ENCODE results near the gene CHD1.

CHD1 gene

DNA sequence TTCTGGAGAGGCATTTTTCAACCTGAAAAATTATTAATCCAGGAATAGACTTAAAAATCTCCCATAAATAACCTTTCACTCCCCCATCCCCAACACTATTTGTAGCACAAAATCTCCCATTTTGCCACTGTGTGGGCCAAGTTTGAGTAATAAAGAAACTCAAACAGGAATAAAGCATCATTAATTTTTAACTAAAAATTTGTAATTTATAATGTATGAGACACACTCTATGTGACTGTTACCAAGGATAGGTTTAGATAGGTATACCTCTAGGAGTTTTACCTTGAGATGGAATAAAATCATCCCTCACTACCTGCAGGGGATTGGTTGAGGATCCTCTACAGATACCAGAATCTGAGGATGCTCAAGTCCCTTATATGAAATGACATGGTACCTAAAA lies 30.1 kb downstream of the CHD1 start:
- DNase-seq, result no peak

DNA sequence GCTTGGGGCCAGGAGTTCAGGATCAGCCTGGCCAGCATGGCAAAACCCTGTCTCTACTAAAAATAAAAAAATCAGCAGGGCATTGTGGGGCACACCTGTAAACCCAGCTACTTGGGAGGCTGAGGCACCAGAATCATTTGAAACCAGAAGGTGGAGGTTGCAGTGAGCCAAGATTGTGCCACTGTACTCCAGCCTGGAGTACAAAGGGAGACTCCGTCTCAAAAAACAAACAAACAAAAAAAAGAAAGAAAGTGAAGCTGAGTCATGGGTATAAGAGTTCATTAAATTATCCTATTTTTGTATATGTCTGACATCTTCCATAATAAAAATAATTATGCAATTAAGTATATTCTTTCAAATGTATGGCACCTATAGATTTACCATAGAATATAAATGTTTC lies 37.2 kb downstream of the CHD1 start:
- DNase-seq, result no peak

DNA sequence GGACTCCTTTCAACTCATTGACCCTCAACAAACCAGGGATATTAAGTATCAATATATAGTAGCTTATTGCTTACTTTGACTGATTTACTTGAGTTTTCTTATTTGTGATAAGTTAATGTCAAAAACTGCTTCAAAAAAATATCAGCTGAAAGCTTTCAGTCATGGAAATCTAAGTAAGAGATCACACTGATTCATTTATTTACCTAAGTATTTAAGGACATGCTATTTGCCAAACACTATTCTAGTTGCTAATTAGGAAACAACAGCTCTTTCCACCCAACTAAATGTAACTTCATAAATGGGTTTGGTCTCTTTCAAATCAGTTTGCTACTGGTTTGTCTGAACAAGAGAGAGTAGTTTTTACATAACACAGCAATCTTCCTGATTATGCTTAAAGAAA lies 48.2 kb downstream of the CHD1 start:
- DNase-seq, result no peak

- DNase-seq, result no peak
These were observed 48.7 kb downstream of the CHD1 start for GRCh38 chr5:98880151-98880550.

GRCh38 chr5:98877600-98877999 lies 51.2 kb downstream of the CHD1 start:
- DNase-seq, result no peak

GRCh38 chr5:98872674-98873073 lies 56.1 kb downstream of the CHD1 start:
- no peak for DNase-seq

GRCh38 chr5:98865690-98866089 lies 63.1 kb downstream of the CHD1 start:
- no peak for DNase-seq

- no peak for DNase-seq
These were observed 81.8 kb downstream of the CHD1 start for GRCh38 chr5:98847054-98847453.

- DNase-seq, result no peak
These were observed 82.3 kb downstream of the CHD1 start for GRCh38 chr5:98846520-98846919.

- DNase-seq, result no peak
These were observed 82.9 kb downstream of the CHD1 start for GRCh38 chr5:98845878-98846277.

DNA sequence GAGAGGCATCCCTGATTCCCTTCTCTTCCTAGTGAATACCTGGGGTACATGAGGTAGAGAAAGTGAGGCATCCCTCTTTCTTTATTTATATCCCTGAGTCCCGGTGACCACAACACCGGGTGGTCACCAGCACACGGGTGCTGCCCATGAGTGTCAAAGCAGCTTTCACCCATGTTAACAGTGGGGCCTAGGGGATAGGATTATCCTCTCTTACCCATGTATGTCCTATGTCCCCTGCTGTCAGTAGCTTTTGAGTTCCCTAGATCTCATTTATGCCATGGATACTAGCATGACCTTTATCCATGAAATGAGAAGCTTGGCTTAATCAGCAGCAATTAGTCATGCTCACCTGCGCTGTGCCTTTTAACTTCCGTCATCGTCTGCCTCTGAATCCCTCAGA lies 83.9 kb downstream of the CHD1 start:
- no peak for DNase-seq

DNA sequence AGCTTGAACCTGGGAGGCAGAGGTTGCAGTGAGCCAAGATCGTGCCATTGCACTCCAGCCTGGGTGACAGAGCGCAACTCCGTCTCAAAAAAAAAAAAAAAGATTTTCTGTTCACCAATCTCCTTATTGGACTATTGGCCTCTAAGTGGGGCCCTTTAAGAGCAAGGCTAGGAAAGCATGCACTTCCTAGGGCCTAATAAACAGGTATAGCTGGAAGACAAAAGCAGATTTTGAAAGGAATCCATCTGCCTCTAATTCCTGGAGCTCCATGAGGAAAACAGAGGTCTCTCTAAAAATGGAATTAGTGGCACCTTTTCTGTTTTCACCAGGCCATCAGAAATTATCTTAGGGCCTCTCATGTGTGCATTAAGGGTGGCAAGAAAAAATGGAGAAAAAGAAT lies 85.3 kb downstream of the CHD1 start:
- no peak for DNase-seq

DNA sequence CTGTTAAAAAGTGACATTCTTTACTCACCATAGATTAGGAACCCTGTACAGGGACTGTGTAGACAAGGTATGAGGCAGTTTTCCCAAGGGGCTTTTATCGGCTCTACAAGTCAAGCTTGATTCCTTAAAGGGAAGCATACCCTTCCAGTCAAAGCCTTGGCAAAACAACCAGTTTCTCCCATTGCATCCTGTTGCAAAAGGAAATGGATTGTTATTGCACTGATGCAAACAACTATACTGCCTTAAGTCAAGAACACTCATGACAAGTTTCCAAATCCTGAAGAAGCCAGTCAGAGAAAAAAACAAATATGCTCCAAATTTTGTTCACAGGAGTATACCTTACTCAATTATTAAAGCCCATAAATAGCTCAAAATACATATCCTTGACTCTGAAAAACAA lies 87.9 kb downstream of the CHD1 start:
- DNase-seq, result no peak

- DNase-seq, result peak in 1 of 2 experiments; percentile 8
These were observed 89.1 kb downstream of the CHD1 start for GRCh38 chr5:98839469-98840383.

GRCh38 chr5:98836175-98836574 lies 92.6 kb downstream of the CHD1 start:
- DNase-seq, result no peak

GRCh38 chr5:98827588-98828284 lies 101.1 kb downstream of the CHD1 start:
- no peak for DNase-seq

DNA sequence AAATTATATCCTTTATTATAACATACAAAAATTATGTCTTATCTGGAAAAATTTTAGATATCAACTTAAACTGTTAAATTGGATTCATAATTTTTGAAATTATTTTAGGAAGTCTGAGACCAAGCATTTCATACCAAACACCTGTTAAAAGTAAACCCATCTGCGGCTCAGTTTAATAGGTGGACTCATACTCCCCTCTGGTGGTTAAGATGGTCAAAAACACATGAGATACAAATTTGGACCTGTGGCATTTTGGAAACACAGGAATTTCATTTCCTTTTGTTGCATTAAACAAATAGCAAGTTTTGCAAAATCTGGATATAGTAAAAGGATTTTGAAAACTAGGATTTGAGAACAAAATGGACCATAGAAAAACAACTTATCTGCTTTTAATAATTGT lies 101.6 kb downstream of the CHD1 start:
- DNase-seq, result peak; percentile 15 to 27

DNA sequence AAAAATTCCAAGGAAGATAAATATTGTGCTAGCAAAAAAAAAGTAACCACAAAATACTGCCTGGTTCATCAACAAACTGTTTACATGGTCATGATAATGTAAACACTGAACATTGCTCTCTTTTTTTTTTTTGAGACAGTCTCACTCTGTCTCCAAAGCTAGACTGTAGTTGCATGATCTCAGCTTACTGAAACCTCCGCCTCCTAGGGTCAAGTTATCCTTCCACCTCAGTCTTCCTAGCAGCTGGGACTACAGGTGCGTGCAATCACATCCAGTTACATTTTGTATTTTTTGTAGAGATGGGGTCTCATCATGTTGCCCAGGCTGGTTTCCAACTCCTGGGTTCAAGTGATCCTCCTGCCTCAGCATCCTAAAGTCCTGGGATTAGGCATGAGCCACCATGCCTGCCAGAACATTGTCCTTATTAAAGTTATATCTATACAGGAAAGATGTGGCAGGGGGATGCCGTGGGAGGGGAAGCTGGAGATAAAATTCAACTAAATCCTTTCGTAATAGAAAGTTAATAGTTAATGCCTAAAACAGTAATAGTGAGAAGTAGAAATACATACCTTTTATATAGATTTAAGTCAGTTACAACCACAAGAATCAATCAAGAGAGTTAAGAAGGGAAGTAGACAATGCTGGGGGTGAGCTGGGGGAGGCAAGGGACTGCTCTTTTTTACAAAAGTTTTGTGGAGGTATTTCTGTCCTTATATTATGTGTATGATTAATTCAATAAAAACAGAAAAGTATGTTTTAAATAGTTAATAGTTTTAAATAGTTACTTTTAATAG lies 103.0 kb downstream of the CHD1 start:
- DNase-seq, result no peak

DNA sequence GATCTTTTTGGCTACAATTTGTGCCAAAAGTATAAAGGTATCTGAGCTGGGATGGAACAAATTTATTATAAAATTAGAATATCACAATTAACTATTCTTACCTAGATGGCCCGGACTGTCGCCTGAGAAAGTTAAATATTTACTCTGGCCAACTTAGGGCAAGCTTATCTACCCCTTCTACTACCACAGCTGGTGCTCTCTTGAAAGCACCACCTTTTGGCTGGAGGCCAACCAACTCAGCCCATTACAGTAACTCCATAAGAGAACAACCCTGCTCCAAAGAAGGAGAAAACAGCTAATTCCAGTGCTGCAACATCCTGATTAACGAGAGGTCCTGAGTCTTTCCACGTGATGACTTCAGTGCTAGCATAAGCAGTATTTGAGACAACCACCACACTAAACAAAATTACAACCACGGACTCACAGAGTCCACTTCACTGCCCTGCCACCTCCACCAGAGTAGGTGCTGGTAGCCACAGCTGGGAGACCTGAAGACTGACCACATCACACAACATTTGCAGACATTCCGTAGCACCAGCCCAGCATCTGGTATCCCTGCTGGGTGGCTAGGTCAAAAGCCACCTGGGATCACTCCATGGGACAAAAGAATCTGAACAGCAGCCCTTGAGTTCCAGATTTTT lies 112.1 kb downstream of the CHD1 start:
- DNase-seq, result peak; percentile 42 to 66

- DNase-seq, result no peak
These were observed 115.1 kb downstream of the CHD1 start for GRCh38 chr5:98813755-98814154.

- DNase-seq, result no peak
These were observed 118.6 kb downstream of the CHD1 start for GRCh38 chr5:98810206-98810605.

DNA sequence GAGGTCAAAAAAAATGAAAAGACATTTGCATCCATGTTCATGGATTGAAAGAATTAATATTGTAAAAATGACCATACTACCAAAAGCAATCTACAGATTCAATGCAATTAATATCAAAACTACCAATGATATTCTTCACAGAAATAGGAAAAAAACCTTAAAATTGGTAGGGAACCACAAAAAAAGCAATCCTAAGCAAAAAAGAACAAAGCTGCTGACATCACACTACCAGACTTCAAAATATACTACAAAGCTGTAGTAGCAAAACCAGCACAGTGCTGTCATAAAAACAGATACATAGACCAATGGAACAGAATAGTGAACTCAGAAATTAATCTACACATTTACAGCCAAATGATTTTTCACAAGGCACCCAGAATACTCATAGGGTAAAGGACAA lies 121.0 kb downstream of the CHD1 start:
- no peak for DNase-seq

DNA sequence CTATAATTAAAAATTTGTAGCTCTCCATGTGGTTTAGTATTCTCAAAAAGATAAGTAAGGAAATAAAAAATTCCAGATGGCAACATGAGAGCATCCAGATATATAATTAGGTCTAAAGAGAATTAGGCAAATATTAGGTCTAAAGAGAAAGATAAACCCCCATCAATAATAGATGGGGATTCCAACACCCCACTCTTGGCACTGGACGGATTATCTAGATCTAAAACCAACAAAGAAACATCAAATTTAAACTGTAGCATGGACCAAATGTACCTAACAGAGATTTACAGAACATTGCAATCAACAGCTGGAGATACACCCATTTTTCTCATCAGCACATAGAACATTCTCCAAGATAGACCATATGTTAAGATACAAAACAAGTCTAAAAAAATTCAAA lies 123.7 kb downstream of the CHD1 start:
- no peak for DNase-seq

All from SHP77 (cell line).